ENCODE measurements around the gene EMC9. TPM values are rescaled to one million over a fixed set of nuclear protein-coding genes. Genes with fewer than 3 reads are reported as not detected.

EMC9 gene
- polyA plus RNA-seq, 1 of the 3 experiments (the other 2 are of a cell fraction) = 19.3 TPM

DNA sequence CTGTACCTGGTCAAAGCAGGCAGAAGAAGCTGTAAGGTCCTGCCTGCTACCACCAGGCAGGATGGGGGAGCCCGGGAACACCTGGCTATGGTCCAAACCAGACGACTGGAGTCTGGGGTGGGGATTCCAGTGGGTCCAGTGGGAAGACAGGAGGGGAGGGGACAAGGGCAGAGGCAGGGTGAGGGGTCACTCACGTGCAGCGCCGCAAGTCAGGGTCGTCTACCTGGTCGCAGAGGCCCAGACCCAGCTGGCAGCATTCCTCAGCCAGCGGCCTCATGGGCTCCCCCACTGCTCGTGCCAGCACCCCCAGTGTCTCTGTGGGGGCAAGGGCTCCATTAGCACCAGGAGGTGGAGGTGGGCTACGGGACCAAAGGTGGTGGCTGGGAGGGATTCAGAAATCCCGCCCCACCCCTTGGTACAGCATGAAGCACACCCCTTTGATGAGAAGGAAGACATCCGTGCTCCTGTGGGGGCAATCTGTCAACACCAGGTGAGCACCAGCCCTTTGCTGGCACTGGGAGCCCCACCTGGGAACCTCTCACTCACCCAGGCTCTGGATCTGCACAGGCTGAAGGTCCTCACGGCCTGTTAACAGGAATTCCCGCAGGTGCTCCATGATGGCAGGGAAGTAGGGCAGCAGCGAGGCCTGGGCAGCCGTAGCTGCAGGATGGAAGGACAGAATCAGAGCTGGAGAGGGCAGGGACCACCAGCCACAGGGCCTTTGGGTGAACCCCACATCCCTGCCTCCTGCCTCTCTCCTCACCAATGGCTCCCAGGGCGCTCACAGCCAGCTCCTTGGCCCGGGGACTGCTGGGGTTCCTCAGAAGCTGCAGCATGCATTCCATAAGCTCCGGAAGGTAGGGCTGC is 42.9 kb upstream of the EMC9 start:
- Histone ChIP-seq H3K4me1 (ENCODE audit: control insufficient read depth in 1 of 2, insufficient read depth in 2 of 2, low read depth in 1 of 2, low read length in 1 of 2) (peaks cover 9 to 18% of the 10 kb centered on the region in 2 experiments), H3K36me3 (replicated peaks in 1 of 2; ENCODE audit: control insufficient read depth in 1 of 2, insufficient read depth in 2 of 2, low read length in 1 of 2) (peaks cover 21 to 78% of the 10 kb centered on the region in 2 experiments), H2AFZ (ENCODE audit: low read depth) (no peak overlapping the region), H3K27ac (ENCODE audit: low read depth in 2 of 2, low read length in 1 of 2) (no peak overlapping the region), H3F3A (replicated peaks; ENCODE audit: insufficient read depth) (peaks cover 16% of the 10 kb centered on the region), H3K4me3 (ENCODE audit: low read depth in 2 of 2, low read length in 1 of 2) (no peak overlapping the region), H3K9me3 (no peaks in the 10 kb centered on the region), H3K79me2 (ENCODE audit: insufficient read depth) (peaks cover 19% of the 10 kb centered on the region), H3K9ac (no peak overlapping the region), H3K4me2 (no peak overlapping the region), H4K20me1 (ENCODE audit: insufficient read depth) (no peaks in the 10 kb centered on the region), H3K27me3 (ENCODE audit: insufficient read depth) (no peaks in the 10 kb centered on the region), H3K9me2 (no peaks in the 10 kb centered on the region)
- TF ChIP-seq FOSL2 (IDR thresholded peaks at IDR 0.05; ENCODE audit: borderline replicate concordance, low read depth) (no peak), MXI1 (IDR thresholded peaks at IDR 0.05; ENCODE audit: low read depth, low read length) (no peak), YY1 (IDR thresholded peaks at IDR 0.05; ENCODE audit: low read depth) (no peak), POLR2AphosphoS5 (IDR thresholded peaks at IDR 0.05; ENCODE audit: low read depth, low read length) (no peak), RAD21 (IDR thresholded peaks at IDR 0.05; ENCODE audit: low read length) (no peak), FOXJ3 (CRISPR knock-in tag; IDR thresholded peaks at IDR 0.05) (no peak), GATA2 (CRISPR knock-in tag; IDR thresholded peaks at IDR 0.05) (no peak), FOXM1 (IDR thresholded peaks at IDR 0.05; ENCODE audit: low read depth) (no peak), RCOR1 (IDR thresholded peaks at IDR 0.05; ENCODE audit: low read length) (no peak), GABPA (IDR thresholded peaks at IDR 0.05; ENCODE audit: low read depth) (no peak), TAF1 (IDR thresholded peaks at IDR 0.05; ENCODE audit: borderline replicate concordance, low read depth, low read length) (no peak), JUND (IDR thresholded peaks at IDR 0.05) (no peak), NRF1 (IDR thresholded peaks at IDR 0.05; ENCODE audit: low read depth, low read length) (no peak), NFIC (IDR thresholded peaks at IDR 0.05; ENCODE audit: borderline replicate concordance) (no peak)
- TF ChIP-seq, protein P1, sequence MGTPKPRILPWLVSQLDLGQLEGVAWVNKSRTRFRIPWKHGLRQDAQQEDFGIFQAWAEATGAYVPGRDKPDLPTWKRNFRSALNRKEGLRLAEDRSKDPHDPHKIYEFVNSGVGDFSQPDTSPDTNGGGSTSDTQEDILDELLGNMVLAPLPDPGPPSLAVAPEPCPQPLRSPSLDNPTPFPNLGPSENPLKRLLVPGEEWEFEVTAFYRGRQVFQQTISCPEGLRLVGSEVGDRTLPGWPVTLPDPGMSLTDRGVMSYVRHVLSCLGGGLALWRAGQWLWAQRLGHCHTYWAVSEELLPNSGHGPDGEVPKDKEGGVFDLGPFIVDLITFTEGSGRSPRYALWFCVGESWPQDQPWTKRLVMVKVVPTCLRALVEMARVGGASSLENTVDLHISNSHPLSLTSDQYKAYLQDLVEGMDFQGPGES (IDR thresholded peaks at IDR 0.05; ENCODE audit: low read depth, low read length) = no peak
- TF ChIP-seq, protein P2, sequence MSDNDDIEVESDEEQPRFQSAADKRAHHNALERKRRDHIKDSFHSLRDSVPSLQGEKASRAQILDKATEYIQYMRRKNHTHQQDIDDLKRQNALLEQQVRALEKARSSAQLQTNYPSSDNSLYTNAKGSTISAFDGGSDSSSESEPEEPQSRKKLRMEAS (IDR thresholded peaks at IDR 0.05; ENCODE audit: low read depth) = no peak
- TF ChIP-seq, protein P3, sequence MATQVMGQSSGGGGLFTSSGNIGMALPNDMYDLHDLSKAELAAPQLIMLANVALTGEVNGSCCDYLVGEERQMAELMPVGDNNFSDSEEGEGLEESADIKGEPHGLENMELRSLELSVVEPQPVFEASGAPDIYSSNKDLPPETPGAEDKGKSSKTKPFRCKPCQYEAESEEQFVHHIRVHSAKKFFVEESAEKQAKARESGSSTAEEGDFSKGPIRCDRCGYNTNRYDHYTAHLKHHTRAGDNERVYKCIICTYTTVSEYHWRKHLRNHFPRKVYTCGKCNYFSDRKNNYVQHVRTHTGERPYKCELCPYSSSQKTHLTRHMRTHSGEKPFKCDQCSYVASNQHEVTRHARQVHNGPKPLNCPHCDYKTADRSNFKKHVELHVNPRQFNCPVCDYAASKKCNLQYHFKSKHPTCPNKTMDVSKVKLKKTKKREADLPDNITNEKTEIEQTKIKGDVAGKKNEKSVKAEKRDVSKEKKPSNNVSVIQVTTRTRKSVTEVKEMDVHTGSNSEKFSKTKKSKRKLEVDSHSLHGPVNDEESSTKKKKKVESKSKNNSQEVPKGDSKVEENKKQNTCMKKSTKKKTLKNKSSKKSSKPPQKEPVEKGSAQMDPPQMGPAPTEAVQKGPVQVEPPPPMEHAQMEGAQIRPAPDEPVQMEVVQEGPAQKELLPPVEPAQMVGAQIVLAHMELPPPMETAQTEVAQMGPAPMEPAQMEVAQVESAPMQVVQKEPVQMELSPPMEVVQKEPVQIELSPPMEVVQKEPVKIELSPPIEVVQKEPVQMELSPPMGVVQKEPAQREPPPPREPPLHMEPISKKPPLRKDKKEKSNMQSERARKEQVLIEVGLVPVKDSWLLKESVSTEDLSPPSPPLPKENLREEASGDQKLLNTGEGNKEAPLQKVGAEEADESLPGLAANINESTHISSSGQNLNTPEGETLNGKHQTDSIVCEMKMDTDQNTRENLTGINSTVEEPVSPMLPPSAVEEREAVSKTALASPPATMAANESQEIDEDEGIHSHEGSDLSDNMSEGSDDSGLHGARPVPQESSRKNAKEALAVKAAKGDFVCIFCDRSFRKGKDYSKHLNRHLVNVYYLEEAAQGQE (IDR thresholded peaks at IDR 0.05; ENCODE audit: low read depth, low read length) = no peak
- TF ChIP-seq, protein P4, sequence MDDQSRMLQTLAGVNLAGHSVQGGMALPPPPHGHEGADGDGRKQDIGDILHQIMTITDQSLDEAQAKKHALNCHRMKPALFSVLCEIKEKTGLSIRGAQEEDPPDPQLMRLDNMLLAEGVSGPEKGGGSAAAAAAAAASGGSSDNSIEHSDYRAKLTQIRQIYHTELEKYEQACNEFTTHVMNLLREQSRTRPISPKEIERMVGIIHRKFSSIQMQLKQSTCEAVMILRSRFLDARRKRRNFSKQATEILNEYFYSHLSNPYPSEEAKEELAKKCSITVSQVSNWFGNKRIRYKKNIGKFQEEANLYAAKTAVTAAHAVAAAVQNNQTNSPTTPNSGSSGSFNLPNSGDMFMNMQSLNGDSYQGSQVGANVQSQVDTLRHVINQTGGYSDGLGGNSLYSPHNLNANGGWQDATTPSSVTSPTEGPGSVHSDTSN (IDR thresholded peaks at IDR 0.05) = no peak
- TF ChIP-seq, protein P5, sequence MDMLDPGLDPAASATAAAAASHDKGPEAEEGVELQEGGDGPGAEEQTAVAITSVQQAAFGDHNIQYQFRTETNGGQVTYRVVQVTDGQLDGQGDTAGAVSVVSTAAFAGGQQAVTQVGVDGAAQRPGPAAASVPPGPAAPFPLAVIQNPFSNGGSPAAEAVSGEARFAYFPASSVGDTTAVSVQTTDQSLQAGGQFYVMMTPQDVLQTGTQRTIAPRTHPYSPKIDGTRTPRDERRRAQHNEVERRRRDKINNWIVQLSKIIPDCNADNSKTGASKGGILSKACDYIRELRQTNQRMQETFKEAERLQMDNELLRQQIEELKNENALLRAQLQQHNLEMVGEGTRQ (IDR thresholded peaks at IDR 0.05; ENCODE audit: borderline replicate concordance, low read depth, low read length) = no peak
- 87% methylated on average over 10 of the region's 19 CpGs for WGBS (ENCODE audit: low lambda C conversion rate)
- CTCF ChIA-PET = interaction anchor here (0.7 to 3.8 kb wide), 3 partner anchors 12 to 247 kb away, joined by 3 to 16 read pairs (median 4); partner anchors contain the start of gene IRF9
- POLR2A ChIA-PET = interaction anchor here (1.4 to 1.7 kb wide), 2 partner anchors 11 to 12 kb away, joined by 4 read pairs; partner anchors contain the start of genes REC8 and TM9SF1
- DNase-seq = no peak
